ENCODE results near the gene FBXL13.

FBXL13 gene

DNA sequence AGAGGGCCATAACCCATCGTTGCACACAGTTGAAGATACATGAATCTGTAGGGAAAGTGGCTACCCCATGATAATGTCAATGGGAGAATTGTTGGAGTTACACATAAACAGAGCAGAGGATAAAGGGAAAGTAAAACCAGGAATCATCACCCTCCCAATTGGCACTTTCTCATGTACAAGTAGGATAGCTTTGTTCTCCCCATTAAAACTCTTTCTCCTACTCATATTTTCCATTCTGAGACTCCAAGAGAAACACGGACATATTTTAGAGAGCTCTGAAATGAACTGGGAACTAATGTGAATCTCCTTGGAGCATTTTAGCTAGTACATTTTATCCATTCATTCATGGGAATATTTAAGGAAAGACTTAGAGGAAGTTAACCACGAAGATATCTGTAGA is 179.0 kb downstream of the FBXL13 start:
- no peak for DNase-seq (ENCODE audit: low spot score)

DNA sequence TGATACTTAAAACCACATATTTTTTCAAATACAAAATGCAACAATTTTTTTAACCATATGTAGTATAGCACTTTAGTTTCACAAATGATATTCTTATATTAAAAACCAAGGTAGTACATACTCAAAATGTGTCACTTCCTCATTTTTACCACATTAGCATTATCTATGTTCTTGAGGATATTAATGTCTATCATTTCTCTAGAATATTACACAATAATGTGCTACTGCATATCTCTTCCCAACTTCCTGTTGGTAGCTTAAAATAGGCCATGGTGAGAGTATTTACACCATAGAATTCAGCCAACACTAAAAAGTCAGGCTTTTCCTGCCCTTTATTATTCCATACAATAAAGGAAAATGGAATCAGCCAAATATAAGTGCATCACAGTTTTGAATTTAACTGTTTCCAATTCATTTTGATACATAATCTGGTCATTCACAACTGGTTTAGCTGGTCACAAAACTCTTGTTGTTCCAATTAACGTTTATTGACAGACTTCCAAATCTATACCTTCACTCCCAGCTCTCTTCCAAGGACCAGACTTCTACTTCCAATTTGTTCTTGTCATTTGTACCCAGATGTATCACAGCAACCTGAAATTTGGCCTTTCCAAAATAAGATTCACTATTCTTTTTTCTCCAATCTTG is 181.8 kb downstream of the FBXL13 start:
- no peak for DNase-seq (ENCODE audit: low spot score)

GRCh38 chr7:102891693-102892261 is 182.8 kb downstream of the FBXL13 start:
- peak; percentile 32 for DNase-seq (ENCODE audit: low spot score)

- DNase-seq (ENCODE audit: low spot score) = no peak
Measured at GRCh38 chr7:102890971-102891692, 183.5 kb downstream of the FBXL13 start.

DNA sequence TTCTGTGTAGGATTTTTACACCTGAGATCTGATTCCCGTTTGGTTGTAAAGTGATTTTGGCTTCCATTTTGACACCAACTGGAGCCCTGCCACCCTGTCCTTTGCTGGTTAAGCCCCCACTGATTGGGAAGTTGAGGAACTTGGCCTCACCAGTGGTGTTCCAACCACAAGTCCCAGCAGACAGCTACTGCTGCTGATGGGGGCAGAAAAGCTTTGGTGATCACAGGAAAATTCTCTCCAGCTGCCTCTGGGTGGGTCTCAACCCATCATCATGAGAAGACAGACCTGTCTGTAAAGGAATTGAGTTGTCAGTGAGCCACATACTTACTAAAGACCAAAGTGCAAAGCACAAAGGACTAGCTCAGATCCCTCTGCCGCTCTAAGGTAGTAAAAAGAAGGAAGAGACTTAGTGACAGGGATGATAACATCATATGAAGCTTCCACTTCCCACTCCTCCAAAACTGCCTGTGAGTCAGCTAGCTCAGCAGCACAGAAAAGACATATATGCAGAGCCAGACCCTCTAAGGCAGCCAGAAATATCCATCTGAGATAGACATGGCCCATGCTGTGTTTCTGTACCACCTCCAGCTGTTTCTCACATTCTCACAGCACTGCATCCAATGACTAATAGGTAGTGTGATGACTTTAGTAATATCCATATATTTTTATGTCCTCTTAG is 184.2 kb downstream of the FBXL13 start:
- no peak for DNase-seq (ENCODE audit: low spot score)

- no peak for DNase-seq (ENCODE audit: low spot score)
Measured at GRCh38 chr7:102889851-102890250, 184.7 kb downstream of the FBXL13 start.

- DNase-seq (ENCODE audit: low spot score) = no peak
Measured at GRCh38 chr7:102888561-102889233, 185.9 kb downstream of the FBXL13 start.

DNA sequence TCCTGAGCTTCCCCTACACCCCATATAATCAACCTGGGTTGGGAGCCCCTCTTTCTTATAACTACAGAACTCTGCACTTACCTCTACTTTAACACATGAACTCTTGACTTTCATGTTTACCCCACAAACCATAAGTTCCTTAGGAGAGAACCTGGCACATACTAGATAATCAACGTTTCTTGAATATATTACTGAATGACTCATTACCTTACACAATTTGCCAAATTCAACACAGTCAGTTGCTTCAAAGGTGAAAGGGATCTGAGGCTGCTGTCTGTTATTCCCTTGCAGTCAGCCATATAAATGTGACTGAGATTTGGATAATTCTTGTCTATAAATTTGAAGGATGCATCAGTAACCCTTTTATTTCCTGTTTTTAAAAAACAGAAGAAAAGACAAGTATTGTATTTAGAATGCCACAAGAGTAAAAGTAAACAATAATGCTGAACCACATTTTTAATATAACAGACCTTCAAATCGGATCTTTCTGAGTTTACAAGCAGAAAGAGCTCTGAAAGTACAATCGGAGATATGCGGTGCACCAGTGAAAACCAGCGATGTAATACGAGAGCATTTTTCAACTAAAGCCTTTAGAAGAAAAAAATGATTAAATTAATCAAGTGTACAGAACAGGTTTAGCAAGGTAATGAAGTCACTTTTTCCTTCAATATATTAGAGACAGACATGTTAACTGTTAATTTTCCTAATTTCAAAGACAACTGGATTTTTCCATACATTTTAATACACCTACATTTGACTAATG is 191.3 kb downstream of the FBXL13 start:
- DNase-seq (ENCODE audit: low spot score) = no peak

- DNase-seq (ENCODE audit: low spot score) = no peak
Measured at GRCh38 chr7:102875700-102876295, 198.8 kb downstream of the FBXL13 start.

DNA sequence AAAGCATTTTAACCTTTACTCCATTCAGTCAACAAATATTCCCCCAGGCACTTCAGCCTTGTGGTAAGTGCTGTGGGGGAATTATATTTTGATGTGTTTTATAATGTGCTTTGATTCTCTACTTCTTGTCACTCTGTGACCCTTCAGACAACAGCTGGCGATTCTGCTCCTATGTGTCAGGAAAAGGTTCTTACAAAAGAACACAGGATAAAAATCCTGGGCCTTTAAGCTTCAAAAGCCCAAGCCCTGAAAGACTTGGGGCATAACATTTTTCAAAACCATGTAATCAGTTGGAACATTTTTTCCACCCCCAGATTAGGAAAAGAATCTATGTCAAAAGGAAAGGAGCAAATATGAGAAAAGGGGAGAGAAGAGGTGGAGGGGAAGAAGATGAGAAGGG is 199.6 kb downstream of the FBXL13 start:
- DNase-seq (ENCODE audit: low spot score) = no peak

DNA sequence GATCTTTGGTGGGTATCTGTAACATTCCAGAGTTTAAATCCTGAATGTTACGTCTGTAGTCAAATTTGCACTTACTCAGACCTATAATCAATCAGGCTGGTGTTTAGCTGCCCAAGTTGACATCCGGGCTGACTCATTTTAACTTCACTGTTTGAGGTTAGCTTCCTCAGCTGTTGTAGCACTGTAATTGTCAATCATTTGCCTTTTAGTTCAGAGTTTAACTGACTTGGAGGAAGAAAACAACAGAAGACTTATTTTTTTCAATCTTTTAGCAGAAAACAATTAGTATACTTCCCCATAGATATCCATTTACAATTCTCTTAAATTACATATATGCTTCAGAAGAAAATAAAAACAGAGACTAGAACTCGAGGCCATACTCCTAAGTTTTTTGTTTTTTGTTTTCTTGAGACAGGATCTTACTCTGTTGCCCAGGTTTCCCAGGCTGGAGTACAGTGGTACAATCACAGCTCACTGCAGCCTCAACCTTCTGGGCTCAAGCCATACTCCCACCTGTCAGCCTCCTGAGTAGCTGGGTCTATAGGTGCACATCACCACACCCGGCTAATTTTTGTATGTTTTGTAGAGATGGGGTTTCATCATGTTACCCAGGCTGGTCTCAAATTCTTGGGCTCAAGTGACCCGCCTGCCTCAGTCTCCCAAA is 200.3 kb downstream of the FBXL13 start:
- DNase-seq (ENCODE audit: low spot score) = no peak

GRCh38 chr7:102873470-102874165 is 201.0 kb downstream of the FBXL13 start:
- no peak for DNase-seq (ENCODE audit: low spot score)

- DNase-seq (ENCODE audit: low spot score) = no peak
Measured at GRCh38 chr7:102872460-102872859, 202.1 kb downstream of the FBXL13 start.

GRCh38 chr7:102869195-102869594 is 205.4 kb downstream of the FBXL13 start:
- no peak for DNase-seq (ENCODE audit: low spot score)

DNA sequence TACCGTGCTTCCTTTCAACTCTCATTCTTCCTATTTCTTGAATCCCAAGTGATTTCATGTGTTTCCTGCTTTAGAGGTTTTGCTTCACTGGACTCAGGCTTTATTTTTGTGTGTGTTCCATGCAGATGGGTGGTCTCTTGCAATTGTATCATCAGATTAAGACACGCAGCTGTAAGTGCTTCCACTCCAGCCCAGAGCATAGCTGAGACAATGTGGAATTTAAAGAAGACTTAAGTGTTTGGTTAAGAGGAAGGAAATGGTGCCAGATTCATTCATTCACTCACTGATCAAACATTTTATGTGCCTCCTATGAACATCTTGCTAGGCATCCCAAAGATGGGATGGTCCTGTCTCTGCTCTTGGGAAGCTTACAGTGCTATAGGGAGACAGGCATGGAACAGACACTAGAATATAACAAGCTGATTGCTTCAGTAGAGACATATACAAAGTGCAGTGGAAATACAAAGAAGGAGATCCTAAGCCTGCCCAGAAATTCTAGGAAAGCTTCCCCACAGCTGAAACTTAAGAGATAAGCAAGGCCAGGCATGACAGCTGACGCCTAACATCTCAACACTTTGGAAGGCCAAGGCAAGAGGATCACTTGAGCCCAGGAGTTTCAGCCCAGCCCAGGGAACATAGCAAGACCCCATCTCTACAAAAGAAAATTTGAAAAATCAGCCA is 207.9 kb downstream of the FBXL13 start:
- DNase-seq (ENCODE audit: low spot score) = no peak

- DNase-seq (ENCODE audit: low spot score) = no peak
Measured at GRCh38 chr7:102864958-102865357, 209.6 kb downstream of the FBXL13 start.

DNA sequence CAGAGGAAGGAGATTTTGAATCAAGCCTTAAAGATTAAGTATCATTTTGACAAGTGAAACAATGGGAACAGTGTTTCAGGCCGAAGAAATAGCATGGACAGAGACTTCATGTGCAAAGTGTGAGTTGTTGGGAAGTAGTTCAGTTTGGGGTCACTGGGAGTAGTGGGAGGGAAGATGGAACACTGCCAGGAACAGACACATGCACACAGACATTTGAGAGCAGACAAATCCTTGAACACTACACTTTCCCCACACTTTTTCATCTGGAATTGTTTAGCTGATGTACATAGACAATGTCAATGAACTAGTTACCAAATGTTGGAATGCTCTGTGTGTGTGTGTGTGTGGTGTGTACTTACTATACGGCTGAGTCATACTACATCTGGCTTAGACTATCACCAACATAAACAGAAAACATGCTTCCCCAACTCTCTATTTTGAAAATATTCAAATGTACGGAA is 214.2 kb downstream of the FBXL13 start:
- no peak for DNase-seq (ENCODE audit: low spot score)

DNA sequence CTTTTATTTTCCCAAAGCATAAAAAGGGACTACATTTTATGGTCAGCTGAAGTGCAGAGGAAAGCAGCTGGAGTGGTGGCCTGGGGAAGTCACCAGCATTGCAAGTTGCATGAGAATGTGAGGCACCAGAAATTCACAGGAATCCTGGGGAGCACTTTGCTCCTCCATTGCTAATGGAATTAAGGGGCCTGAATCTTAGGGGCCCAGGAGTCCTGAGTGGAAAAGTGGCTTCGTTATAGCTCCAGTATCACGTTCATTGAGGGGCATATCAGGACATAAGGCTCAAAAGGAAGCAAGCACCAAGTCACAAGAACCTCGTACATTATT is 214.8 kb downstream of the FBXL13 start:
- DNase-seq (ENCODE audit: low spot score) = no peak

- no peak for DNase-seq (ENCODE audit: low spot score)
Measured at GRCh38 chr7:102859084-102859798, 215.4 kb downstream of the FBXL13 start.
